HFFc6 (cell line): ENCODE data around the gene CENPX. TPM values are rescaled to one million over a fixed set of nuclear protein-coding genes. Genes with fewer than 3 reads are reported as not detected.
A peak's percentile ranks its signal among the peaks of the same experiment; 100 is the strongest.

Experiments used
- DNase-seq: peaks from one replicate; pipeline ENCODE4 v3.0.0-alpha.2; 2018
- H3K27ac Mint-ChIP-seq: 2 replicates; pipeline ENCODE4 v1.8.0; 2020; ENCODE audit warnings: mild to moderate bottlenecking, mixed read lengths
- H3K27me3 Mint-ChIP-seq: 2 replicates; pipeline ENCODE4 v1.8.0; 2021; ENCODE audit warnings: mild to moderate bottlenecking, moderate library complexity, mixed read lengths; ENCODE audit not compliant: insufficient read depth
- H3K36me3 Mint-ChIP-seq: 2 replicates; pipeline ENCODE4 v1.8.0; 2021; ENCODE audit warnings: low read depth, mixed read lengths
- H3K4me1 Mint-ChIP-seq: 2 replicates; pipeline ENCODE4 v1.8.0; 2020; ENCODE audit warnings: low read depth, mixed read lengths
- H3K4me3 Mint-ChIP-seq: 2 replicates; pipeline ENCODE4 v1.8.0; 2020; ENCODE audit warnings: mild to moderate bottlenecking, moderate library complexity, mixed read lengths
- H3K9me3 Mint-ChIP-seq: 2 replicates; pipeline ENCODE4 v1.8.0; 2020; ENCODE audit warnings: mild to moderate bottlenecking, mixed read lengths
- total RNA-seq, 6 experiments: library from RNA; stranded (reverse); fragmentation: NEBNext Ultra II Directional; extraction: Animal tissue kit (Norgen Biotek cat#: 25700); gene quantifications; 2 replicates in 1 of 6; 3 replicates in 5 of 6; pipeline ENCODE4 v1.2.3, GENCODE V29; 2021
- TF ChIP-seq, protein P1 (sequence below): fragments of 200-600 bp; sonication (generic); IDR thresholded peaks from 2 replicates; pipeline ENCODE4 v1.5.0; 2021; ENCODE audit warnings: antibody characterized with exemption, mild to moderate bottlenecking

Gene CENPX
- total RNA-seq, 6 experiments from 2014 or later: 60.6 to 83.9 (median 73.3) TPM

GRCh38 chr17:82031885-82032627 is 9.4 kb upstream of the CENPX start:
- H3K4me1 Mint-ChIP-seq: no peaks in the 10 kb centered on the region; the same call in 1 of the 2 replicates
- no peak overlapping the region for H3K27ac Mint-ChIP-seq
- H3K9me3 Mint-ChIP-seq: no peaks in the 10 kb centered on the region
- H3K4me3 Mint-ChIP-seq: peak overlapping the region; percentile 39
- H3K27me3 Mint-ChIP-seq: peaks cover 4% of the 10 kb centered on the region; the same call in 1 of the 2 replicates
- H3K36me3 Mint-ChIP-seq: peaks cover 6% of the 10 kb centered on the region; the same call in 1 of the 2 replicates
- TF ChIP-seq, protein P1, sequence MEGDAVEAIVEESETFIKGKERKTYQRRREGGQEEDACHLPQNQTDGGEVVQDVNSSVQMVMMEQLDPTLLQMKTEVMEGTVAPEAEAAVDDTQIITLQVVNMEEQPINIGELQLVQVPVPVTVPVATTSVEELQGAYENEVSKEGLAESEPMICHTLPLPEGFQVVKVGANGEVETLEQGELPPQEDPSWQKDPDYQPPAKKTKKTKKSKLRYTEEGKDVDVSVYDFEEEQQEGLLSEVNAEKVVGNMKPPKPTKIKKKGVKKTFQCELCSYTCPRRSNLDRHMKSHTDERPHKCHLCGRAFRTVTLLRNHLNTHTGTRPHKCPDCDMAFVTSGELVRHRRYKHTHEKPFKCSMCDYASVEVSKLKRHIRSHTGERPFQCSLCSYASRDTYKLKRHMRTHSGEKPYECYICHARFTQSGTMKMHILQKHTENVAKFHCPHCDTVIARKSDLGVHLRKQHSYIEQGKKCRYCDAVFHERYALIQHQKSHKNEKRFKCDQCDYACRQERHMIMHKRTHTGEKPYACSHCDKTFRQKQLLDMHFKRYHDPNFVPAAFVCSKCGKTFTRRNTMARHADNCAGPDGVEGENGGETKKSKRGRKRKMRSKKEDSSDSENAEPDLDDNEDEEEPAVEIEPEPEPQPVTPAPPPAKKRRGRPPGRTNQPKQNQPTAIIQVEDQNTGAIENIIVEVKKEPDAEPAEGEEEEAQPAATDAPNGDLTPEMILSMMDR: no peak
- no peak for DNase-seq

DNA sequence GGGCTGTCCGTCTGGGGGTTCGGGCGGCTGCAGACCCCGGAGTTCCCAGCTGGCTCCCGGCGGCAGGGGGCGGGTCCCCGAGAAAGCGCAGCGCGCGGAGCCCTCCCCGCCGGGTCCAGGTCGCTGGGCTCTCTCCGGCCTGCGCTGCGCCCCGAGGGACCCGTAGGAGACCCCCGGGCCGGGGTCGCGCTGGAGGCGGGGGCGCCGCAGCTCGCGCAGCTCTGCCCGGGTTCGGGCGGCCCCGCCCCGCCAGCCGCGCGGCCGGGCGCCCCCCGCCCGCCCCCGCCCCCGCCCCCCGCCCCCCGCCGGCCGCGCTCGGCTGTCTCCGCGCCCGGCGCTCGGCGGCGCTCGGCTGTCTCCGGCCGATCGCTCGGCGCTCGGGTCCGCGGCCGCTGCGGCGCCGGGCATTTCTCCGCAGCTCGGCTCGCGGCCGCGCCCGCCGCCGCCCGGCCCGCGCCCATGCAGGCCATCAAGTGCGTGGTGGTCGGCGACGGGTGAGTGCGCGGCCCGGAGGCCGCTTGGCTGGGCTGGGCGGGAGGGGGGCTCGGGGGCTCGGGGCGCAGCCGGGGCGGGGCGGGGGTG is 8.7 kb upstream of the CENPX start, which contains the start of gene RAC3:
RAC3 (plus strand) TSS at position 376 of the 582 bp plus-strand sequence; CDS start at position 460, 84 bp downstream.
- peak within 1 kb of the TSS; percentile 80 for H3K4me3 Mint-ChIP-seq
- TF ChIP-seq, protein P1: no peak
- H3K27me3 Mint-ChIP-seq: peaks cover 4% of the 10 kb centered on the region; the same call in 1 of the 2 replicates
- H3K27ac Mint-ChIP-seq: no peak within 1 kb of the TSS; the same call in 1 of the 2 replicates
- no peaks in the 10 kb centered on the region for H3K9me3 Mint-ChIP-seq
- no peaks in the 10 kb centered on the region; the same call in 1 of the 2 replicates for H3K4me1 Mint-ChIP-seq
- H3K36me3 Mint-ChIP-seq: peaks cover 6% of the 10 kb centered on the region; the same call in 1 of the 2 replicates
- no peak for DNase-seq

GRCh38 chr17:82030470-82031302 is 8.0 kb upstream of the CENPX start:
- Mint-ChIP-seq H3K27me3 (peaks cover 4% of the 10 kb centered on the region; the same call in 1 of the 2 replicates), H3K4me3 (peak overlapping the region; percentile 80), H3K9me3 (no peaks in the 10 kb centered on the region), H3K27ac (no peak overlapping the region; the same call in 1 of the 2 replicates), H3K36me3 (peaks cover 6% of the 10 kb centered on the region; the same call in 1 of the 2 replicates), H3K4me1 (no peaks in the 10 kb centered on the region; the same call in 1 of the 2 replicates)
- peak; percentile 67 for DNase-seq
- TF ChIP-seq, protein P1: peak; percentile 93

- Mint-ChIP-seq H3K36me3 (peaks cover 3% of the 10 kb centered on the region; the same call in 1 of the 2 replicates), H3K4me1 (no peaks in the 10 kb centered on the region; the same call in 1 of the 2 replicates), H3K27ac (no peak overlapping the region), H3K4me3 (no peak overlapping the region), H3K9me3 (no peaks in the 10 kb centered on the region), H3K27me3 (peaks cover 4% of the 10 kb centered on the region)
- TF ChIP-seq, protein P1: no peak
- DNase-seq: no peak
Observed at GRCh38 chr17:82029990-82030469, 7.4 kb upstream of the CENPX start.

DNA sequence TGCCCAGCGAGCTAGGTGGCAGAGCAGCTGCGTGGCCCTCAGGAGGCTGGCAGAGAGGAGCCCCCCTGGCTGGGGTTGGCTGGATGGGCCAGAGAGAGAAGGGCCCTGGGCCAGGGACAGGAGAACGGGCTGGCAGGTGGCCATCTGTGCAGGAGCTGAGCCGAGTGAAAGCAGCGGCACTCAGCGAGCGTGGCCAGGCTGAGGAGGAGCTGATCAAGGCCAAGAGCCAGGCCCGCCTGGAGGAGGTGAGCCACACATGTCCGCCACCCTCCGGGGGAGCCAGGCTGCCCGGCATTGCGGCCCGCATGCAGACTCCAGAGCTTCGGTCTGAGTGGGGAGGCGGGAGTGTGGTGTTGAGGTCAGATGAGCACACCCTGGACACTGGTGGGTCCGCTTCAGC is 6.7 kb upstream of the CENPX start:
- no peaks in the 10 kb centered on the region for H3K36me3 Mint-ChIP-seq
- no peak overlapping the region for H3K27ac Mint-ChIP-seq
- DNase-seq: no peak
- H3K27me3 Mint-ChIP-seq: peaks cover 4% of the 10 kb centered on the region
- no peak overlapping the region for H3K4me3 Mint-ChIP-seq
- 0 out of 2 replicates have a peak, but pooled peaks cover under 1% of the 10 kb centered on the region for H3K4me1 Mint-ChIP-seq
- TF ChIP-seq, protein P1: no peak
- H3K9me3 Mint-ChIP-seq: no peaks in the 10 kb centered on the region
